PC-9 (cell line): ENCODE results near the gene SP100. TPM values are rescaled to one million over a fixed set of nuclear protein-coding genes. Genes with fewer than 3 reads are reported as not detected.

Experiments
- BruUV-seq: library from RNA; stranded (reverse); fragments of 400-500 nt; replicated peaks from 2 replicates; lab custom pipeline; 2021; lab: Mats Ljungman, UMichigan
- CTCF ChIA-PET: fragments of 300-600 bp; sonication (Branson Sonifier 250); formaldehyde crosslinking; loops from one replicate; lab custom pipeline; 2022; ENCODE audit warnings: antibody characterized with exemption; lab: Charles Lee
- POLR2A ChIA-PET: fragments of 300-600 bp; sonication (Branson Sonifier 250); formaldehyde crosslinking; loops from one replicate; lab custom pipeline; 2022; ENCODE audit warnings: antibody characterized with exemption; ENCODE audit not compliant: unreplicated experiment; lab: Charles Lee
- DNase-seq, 2 experiments: peaks; one replicate each; pipeline versions ENCODE4 v3.0.0 to v3.0.0-alpha.2; 2015 to 2022; ENCODE audit warnings: mixed read lengths in 1 of 2
- H2AFZ ChIP-seq: fragments of 200-600 bp; sonication (generic); 2 replicates; pipeline ENCODE4 v1.8.1; 2017; ENCODE audit warnings: antibody characterized with exemption
- H3F3A ChIP-seq: fragments of 200-600 bp; sonication (generic); 2 replicates; pipeline ENCODE4 v1.8.1; 2017; ENCODE audit warnings: antibody characterized with exemption, mild to moderate bottlenecking, low read depth; ENCODE audit not compliant: insufficient read depth
- H3K27ac ChIP-seq: fragments of 200-600 bp; sonication (generic); 2 replicates; pipeline ENCODE4 v1.6.1; 2016; ENCODE audit warnings: mixed run types
- H3K27me3 ChIP-seq: fragments of 200-600 bp; sonication (generic); 2 replicates; pipeline ENCODE4 v1.6.1; 2016; ENCODE audit warnings: low read depth, mixed run types; ENCODE audit not compliant: insufficient read depth
- H3K36me3 ChIP-seq: fragments of 200-600 bp; sonication (generic); 2 replicates; pipeline ENCODE4 v1.6.1; 2016; ENCODE audit warnings: low read depth, mixed run types
- H3K4me1 ChIP-seq: fragments of 200-600 bp; sonication (generic); replicated peaks from 2 replicates; pipeline ENCODE4 v1.6.1; 2016; ENCODE audit warnings: mixed run types; ENCODE audit not compliant: insufficient read depth
- H3K4me2 ChIP-seq: fragments of 200-600 bp; sonication (generic); 2 replicates; pipeline ENCODE4 v1.6.1; 2017; ENCODE audit warnings: mixed run types
- H3K4me3 ChIP-seq: fragments of 200-600 bp; sonication (generic); 2 replicates; pipeline ENCODE4 v1.6.1; 2016; ENCODE audit warnings: mixed run types
- H3K79me2 ChIP-seq: fragments of 200-600 bp; sonication (generic); 2 replicates; pipeline ENCODE4 v1.6.1; 2017; ENCODE audit warnings: low read depth, mixed run types
- H3K9me2 ChIP-seq: fragments of 200-600 bp; sonication (generic); 2 replicates; pipeline ENCODE4 v1.8.1; 2017; ENCODE audit warnings: mild to moderate bottlenecking; ENCODE audit not compliant: insufficient read depth
- H3K9me3 ChIP-seq: fragments of 200-600 bp; sonication (generic); 2 replicates; pipeline ENCODE4 v1.8.1; 2016; ENCODE audit warnings: low read depth; ENCODE audit not compliant: insufficient read depth
- H4K20me1 ChIP-seq: fragments of 200-600 bp; sonication (generic); 2 replicates; pipeline ENCODE4 v1.8.1; 2017; ENCODE audit not compliant: insufficient read depth
- EZH2 ChIP-seq: fragments of 200-600 bp; sonication (generic); IDR thresholded peaks from 2 replicates; pipeline ENCODE4 v1.8.0; 2017; ENCODE audit warnings: antibody characterized with exemption, low read depth
- intact Hi-C: fragments of 100-400 bp; cut with micrococcal nuclease; formaldehyde crosslinking; loops from one replicate; pipeline ENCODE4 v1.10.0; 2022; ENCODE audit not compliant: unreplicated experiment
- total RNA-seq: library from RNA; stranded (reverse); gene quantifications from 2 replicates; pipeline ENCODE4 v1.2.3, GENCODE V29; 2021
- TF ChIP-seq, protein P1 (sequence below): fragments of 200-600 bp; sonication (generic); conservative IDR thresholded peaks from 2 replicates; pipeline ENCODE4 v1.6.1; 2017; ENCODE audit warnings: mixed run types, antibody characterized with exemption, mild to moderate bottlenecking, moderate library complexity

The SP100 gene
- total RNA-seq, 1 experiment from 2014 or later: 61.7 TPM

DNA sequence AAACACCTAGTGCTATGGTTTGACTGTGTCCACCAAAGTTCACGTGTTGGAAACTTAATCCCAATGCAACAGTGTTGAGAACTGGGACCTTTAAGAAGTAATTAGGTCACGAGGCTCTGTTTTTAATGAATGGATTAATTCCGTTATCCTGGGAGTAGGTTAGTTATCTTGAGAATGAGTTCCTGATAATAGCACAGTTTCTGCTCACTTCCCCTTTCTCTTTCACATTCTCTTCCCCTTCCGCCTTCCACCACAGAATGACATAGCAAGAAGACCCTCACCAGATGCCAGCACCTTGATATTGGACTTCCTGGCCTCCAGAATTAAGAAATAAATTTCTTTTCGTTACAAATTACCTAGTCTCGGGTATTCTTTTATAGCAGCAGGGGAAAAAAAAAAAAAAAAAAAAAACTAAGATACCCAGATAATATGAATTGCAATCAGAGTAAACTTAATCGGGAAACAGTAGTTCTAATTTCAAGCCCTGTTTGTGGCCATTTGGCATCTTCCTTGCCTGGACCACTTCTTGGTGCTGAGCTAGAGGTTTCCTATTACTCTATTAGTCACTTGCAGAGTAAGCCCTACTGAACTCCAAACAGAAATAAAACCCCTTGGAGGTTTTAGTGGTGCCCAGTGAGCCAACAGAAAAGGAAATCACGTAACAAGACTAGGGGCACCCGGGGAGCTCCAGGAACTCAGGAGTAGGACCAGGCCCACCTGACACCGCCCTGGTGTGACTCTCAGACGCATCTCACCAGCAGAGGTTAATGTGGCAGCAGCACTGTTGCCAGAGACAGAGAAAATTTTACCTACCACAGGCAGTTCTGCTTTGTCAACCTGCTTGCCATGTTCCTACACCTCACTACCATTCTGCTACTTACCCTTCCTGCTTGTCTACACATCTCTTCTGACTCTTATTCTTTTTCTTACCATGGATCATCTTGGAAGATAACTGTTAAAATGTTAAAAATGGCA lies 149.1 kb downstream of the SP100 start:
- Histone ChIP-seq H3K9me3 (0 out of 2 replicates have a peak, but pooled peaks cover 3% of the 10 kb centered on the region), H3K27me3 (no peaks in the 10 kb centered on the region), H3K79me2 (no peaks in the 10 kb centered on the region), H4K20me1 (no peaks in the 10 kb centered on the region), H2AFZ (no peak overlapping the region), H3F3A (no peaks in the 10 kb centered on the region), H3K4me3 (no peak overlapping the region), H3K4me2 (no peak overlapping the region), H3K36me3 (no peaks in the 10 kb centered on the region), H3K4me1 (no peaks in the 10 kb centered on the region), H3K9me2 (no peaks in the 10 kb centered on the region), H3K27ac (no peak overlapping the region)
- no peak for TF ChIP-seq EZH2
- TF ChIP-seq, protein P1, sequence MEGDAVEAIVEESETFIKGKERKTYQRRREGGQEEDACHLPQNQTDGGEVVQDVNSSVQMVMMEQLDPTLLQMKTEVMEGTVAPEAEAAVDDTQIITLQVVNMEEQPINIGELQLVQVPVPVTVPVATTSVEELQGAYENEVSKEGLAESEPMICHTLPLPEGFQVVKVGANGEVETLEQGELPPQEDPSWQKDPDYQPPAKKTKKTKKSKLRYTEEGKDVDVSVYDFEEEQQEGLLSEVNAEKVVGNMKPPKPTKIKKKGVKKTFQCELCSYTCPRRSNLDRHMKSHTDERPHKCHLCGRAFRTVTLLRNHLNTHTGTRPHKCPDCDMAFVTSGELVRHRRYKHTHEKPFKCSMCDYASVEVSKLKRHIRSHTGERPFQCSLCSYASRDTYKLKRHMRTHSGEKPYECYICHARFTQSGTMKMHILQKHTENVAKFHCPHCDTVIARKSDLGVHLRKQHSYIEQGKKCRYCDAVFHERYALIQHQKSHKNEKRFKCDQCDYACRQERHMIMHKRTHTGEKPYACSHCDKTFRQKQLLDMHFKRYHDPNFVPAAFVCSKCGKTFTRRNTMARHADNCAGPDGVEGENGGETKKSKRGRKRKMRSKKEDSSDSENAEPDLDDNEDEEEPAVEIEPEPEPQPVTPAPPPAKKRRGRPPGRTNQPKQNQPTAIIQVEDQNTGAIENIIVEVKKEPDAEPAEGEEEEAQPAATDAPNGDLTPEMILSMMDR: no peak
- CTCF ChIA-PET: no interaction called here
- no TSS peak for BruUV-seq
- intact Hi-C loops: no loop called here
- POLR2A ChIA-PET: no interaction called here
- DNase-seq: no peak

DNA sequence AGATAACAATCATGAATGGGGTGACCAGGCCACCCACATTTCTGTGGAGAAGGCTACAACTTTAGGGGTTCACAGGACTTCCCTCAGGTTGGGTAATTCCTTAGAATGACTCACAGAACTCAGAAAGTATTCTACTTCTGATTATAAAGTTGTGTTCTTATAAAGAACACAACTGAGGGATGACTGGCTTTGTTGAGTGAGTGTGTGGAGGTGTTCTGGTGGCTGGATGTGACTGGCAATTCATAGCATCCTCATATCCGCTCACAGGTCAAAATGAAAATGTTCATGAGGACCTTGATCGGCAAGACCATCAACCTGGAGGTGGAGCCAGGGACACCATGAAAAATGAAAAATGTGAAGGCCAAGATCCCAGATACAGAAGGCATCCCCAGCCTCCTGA lies 153.3 kb downstream of the SP100 start:
- CTCF ChIA-PET: interaction anchor here (0.6 kb wide), 1 partner anchor 370 kb away, joined by 3 read pairs; no protein-coding TSS in a partner anchor
- peaks cover 3% of the 10 kb centered on the region; the same call in 1 of the 2 replicates for H3K9me3 ChIP-seq
- no peak overlapping the region for H2AFZ ChIP-seq
- H3K27ac ChIP-seq: no peak overlapping the region
- H4K20me1 ChIP-seq: no peaks in the 10 kb centered on the region
- POLR2A ChIA-PET: no interaction called here
- BruUV-seq: no TSS peak
- DNase-seq: no peak
- intact Hi-C loops: no loop called here
- H3K4me1 ChIP-seq: no peaks in the 10 kb centered on the region
- no peaks in the 10 kb centered on the region for H3F3A ChIP-seq
- H3K9me2 ChIP-seq: no peaks in the 10 kb centered on the region
- no peaks in the 10 kb centered on the region for H3K79me2 ChIP-seq
- no peak for TF ChIP-seq EZH2
- TF ChIP-seq, protein P1: no peak
- no peaks in the 10 kb centered on the region for H3K27me3 ChIP-seq
- H3K4me3 ChIP-seq: no peak overlapping the region
- no peaks in the 10 kb centered on the region for H3K36me3 ChIP-seq
- no peak overlapping the region for H3K4me2 ChIP-seq

DNA sequence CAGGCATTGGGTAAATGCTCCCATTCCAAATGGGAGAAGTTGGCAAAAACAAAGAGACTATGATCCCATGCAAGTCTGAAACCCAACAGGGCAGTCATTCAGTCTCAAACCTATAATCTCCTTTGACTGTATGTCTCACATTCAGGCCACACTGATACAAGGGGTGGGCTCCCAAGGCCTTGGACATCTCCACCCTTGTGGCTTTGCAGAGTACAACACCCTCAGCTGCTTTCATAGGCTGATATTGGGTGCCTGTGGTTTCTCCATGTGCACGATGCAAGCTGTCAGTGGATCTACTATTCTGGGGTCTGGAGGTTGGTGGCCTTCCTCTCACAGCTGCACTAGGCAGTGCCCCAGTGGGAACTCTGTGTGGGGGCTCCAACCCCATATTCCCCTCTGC lies 155.0 kb downstream of the SP100 start:
- H2AFZ ChIP-seq: no peak overlapping the region
- no peaks in the 10 kb centered on the region for H3K79me2 ChIP-seq
- no peaks in the 10 kb centered on the region for H4K20me1 ChIP-seq
- H3K9me2 ChIP-seq: no peaks in the 10 kb centered on the region
- no peak overlapping the region for H3K4me3 ChIP-seq
- H3K36me3 ChIP-seq: no peaks in the 10 kb centered on the region
- CTCF ChIA-PET: no interaction called here
- no peaks in the 10 kb centered on the region for H3K4me1 ChIP-seq
- POLR2A ChIA-PET: no interaction called here
- DNase-seq: no peak
- H3K27ac ChIP-seq: no peak overlapping the region
- no TSS peak for BruUV-seq
- no peaks in the 10 kb centered on the region for H3K27me3 ChIP-seq
- H3K4me2 ChIP-seq: no peak overlapping the region
- H3F3A ChIP-seq: no peaks in the 10 kb centered on the region
- H3K9me3 ChIP-seq: peaks cover 3% of the 10 kb centered on the region; the same call in 1 of the 2 replicates
- intact Hi-C loops: no loop called here
- TF ChIP-seq EZH2: no peak
- TF ChIP-seq, protein P1: no peak
